CD4-positive, alpha-beta T cell (primary cell): Measurements from ENCODE around the gene SMYD3. TPM values are rescaled to one million over a fixed set of nuclear protein-coding genes. Genes with fewer than 3 reads are reported as not detected.

Source experiments
- ATAC-seq: fragments of 200-7000 bp; cut with Tn5 transposase; one replicate; pipeline ENCODE4 v1.10.0; 2022; ENCODE audit warnings: mild to moderate bottlenecking; ENCODE audit not compliant: poor library complexity
- CTCF ChIA-PET: fragments of 350-600 bp; sonication (Branson Sonifier 250); formaldehyde crosslinking; loops from one replicate; lab custom pipeline; 2021; ENCODE audit warnings: antibody characterized with exemption, inconsistent platforms; lab: Charles Lee
- POLR2A ChIA-PET: fragments of 350-600 bp; sonication (Branson Sonifier 250); formaldehyde crosslinking; loops from one replicate; lab custom pipeline; 2021; ENCODE audit warnings: antibody characterized with exemption, inconsistent platforms; lab: Charles Lee
- DNase-seq, 14 experiments: peaks; one replicate each; pipeline ENCODE4 v3.0.0-alpha.2; 2013 to 2020; ENCODE audit warnings: mixed read lengths in 2 of 14
- H3K27ac ChIP-seq, 2 donors: one replicate each; pipeline versions ENCODE4 v1.5.1 to v1.7.0; 2013; ENCODE audit warnings: low read length in 2 of 2, low read depth in 1 of 2, mild to moderate bottlenecking in 1 of 2
- H3K27me3 ChIP-seq, 2 experiments: 1 replicate in 1 of 2; 2 replicates in 1 of 2; pipeline versions ENCODE4 v1.6.1 to v1.7.0; 2013; ENCODE audit warnings: low read length in 2 of 2, control low read depth in 1 of 2, mild to moderate bottlenecking in 1 of 2, moderate library complexity in 1 of 2; ENCODE audit not compliant: insufficient read depth in 2 of 2, control insufficient read depth in 1 of 2
- H3K36me3 ChIP-seq: one replicate; pipeline ENCODE4 v1.6.1; 2013; ENCODE audit warnings: low read length, control low read depth; ENCODE audit not compliant: insufficient read depth
- H3K4me1 ChIP-seq: one replicate; pipeline ENCODE4 v1.6.1; 2013; ENCODE audit warnings: low read length, control low read depth; ENCODE audit not compliant: insufficient read depth
- H3K4me3 ChIP-seq: one replicate; pipeline ENCODE4 v1.5.1; 2013; ENCODE audit warnings: mild to moderate bottlenecking, low read length, moderate library complexity
- H3K9me3 ChIP-seq, 2 experiments: 1 replicate in 1 of 2; 2 replicates in 1 of 2; pipeline versions ENCODE4 v1.6.1 to v1.7.0; 2013; ENCODE audit warnings: low read length in 2 of 2, mild to moderate bottlenecking in 2 of 2, control low read depth in 1 of 2, moderate library complexity in 1 of 2; ENCODE audit not compliant: control insufficient read depth in 1 of 2, insufficient read depth in 1 of 2
- H3K27ac Mint-ChIP-seq: one replicate; pipeline ENCODE4 v1.8.0; 2020; ENCODE audit warnings: mixed read lengths
- H3K27me3 Mint-ChIP-seq: one replicate; pipeline ENCODE4 v1.8.0; 2021; ENCODE audit warnings: mixed read lengths
- H3K36me3 Mint-ChIP-seq: one replicate; pipeline ENCODE4 v1.8.0; 2021; ENCODE audit warnings: low read depth, mixed read lengths
- H3K4me1 Mint-ChIP-seq: one replicate; pipeline ENCODE4 v1.8.0; 2021; ENCODE audit warnings: low read depth, mixed read lengths
- H3K4me3 Mint-ChIP-seq: one replicate; pipeline ENCODE4 v1.8.0; 2020; ENCODE audit warnings: mild to moderate bottlenecking, mixed read lengths
- H3K9me3 Mint-ChIP-seq: one replicate; pipeline ENCODE4 v1.8.0; 2020; ENCODE audit warnings: mixed read lengths
- intact Hi-C, 2 experiments: fragments of 100-400 bp; cut with DNase I in 1 of 2; cut with micrococcal nuclease in 1 of 2; formaldehyde crosslinking; loops; one replicate each; pipeline versions ENCODE4 v1.15.1 to v1.9.0; 2023 to 2025; cut with DNase I, micrococcal nuclease
- total RNA-seq, 174 experiments: library from RNA in 2 of 174; stranded (reverse) in 2 of 174; gene quantifications; one replicate each; pipeline ENCODE4 v1.2.3 and lab custom pipeline; 2021 to 2026
- TF ChIP-seq, protein P1 (sequence below): fragments of 200-600 bp; IDR thresholded peaks from one replicate; pipeline ENCODE4 v1.8.0; 2022; ENCODE audit warnings: antibody characterized with exemption, mild to moderate bottlenecking

The SMYD3 gene
- total RNA-seq, 2 experiments from 2014 or later = 18.8 to 19.6 TPM

DNA sequence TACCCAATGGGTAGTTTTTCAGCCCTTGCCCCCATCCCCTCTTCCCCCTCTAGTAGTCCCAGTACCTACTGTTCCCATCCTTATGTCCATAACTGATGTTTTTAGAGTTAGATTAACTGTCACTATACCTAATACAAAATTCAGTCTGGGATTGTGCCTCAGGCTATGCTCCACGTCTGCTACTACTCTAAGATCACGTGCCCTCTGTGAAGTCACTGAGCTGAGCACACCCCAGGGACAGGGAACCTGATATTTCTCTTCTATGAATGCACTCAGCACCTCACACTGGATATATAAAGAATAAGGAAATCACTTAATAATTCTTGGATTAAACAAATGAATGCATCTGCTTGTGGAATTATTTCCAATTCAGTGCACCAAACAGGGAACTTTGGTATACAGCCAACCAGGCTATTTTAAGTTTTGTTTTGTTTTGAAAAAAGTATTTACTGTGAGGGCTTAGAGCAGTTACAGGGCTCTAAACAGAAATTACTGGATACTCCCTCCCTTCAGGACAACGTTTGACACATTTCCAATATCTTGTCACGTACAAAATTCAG lies 307.9 kb downstream of the SMYD3 start:
- no peak overlapping the region for H3K27ac Mint-ChIP-seq
- no peaks in the 10 kb centered on the region for H3K36me3 ChIP-seq
- H3K4me1 ChIP-seq = no peaks in the 10 kb centered on the region
- H3K27ac ChIP-seq = no peak overlapping the region
- no peaks in the 10 kb centered on the region for H3K4me1 Mint-ChIP-seq
- CTCF ChIA-PET = no interaction called here
- TF ChIP-seq, protein P1, sequence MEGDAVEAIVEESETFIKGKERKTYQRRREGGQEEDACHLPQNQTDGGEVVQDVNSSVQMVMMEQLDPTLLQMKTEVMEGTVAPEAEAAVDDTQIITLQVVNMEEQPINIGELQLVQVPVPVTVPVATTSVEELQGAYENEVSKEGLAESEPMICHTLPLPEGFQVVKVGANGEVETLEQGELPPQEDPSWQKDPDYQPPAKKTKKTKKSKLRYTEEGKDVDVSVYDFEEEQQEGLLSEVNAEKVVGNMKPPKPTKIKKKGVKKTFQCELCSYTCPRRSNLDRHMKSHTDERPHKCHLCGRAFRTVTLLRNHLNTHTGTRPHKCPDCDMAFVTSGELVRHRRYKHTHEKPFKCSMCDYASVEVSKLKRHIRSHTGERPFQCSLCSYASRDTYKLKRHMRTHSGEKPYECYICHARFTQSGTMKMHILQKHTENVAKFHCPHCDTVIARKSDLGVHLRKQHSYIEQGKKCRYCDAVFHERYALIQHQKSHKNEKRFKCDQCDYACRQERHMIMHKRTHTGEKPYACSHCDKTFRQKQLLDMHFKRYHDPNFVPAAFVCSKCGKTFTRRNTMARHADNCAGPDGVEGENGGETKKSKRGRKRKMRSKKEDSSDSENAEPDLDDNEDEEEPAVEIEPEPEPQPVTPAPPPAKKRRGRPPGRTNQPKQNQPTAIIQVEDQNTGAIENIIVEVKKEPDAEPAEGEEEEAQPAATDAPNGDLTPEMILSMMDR = no peak
- no peaks in the 10 kb centered on the region for H3K9me3 ChIP-seq
- no peaks in the 10 kb centered on the region for H3K27me3 Mint-ChIP-seq
- DNase-seq = no peak
- POLR2A ChIA-PET = no interaction called here
- H3K36me3 Mint-ChIP-seq = peaks cover 11% of the 10 kb centered on the region
- no peak overlapping the region for H3K4me3 Mint-ChIP-seq
- intact Hi-C loops = no loop called here
- H3K4me3 ChIP-seq = no peak overlapping the region
- H3K9me3 Mint-ChIP-seq = peaks cover 2% of the 10 kb centered on the region
- H3K27me3 ChIP-seq = no peaks in the 10 kb centered on the region
- no peak for ATAC-seq

GRCh38 chr1:246198115-246198816 lies 308.8 kb downstream of the SMYD3 start:
- no peaks in the 10 kb centered on the region for H3K9me3 ChIP-seq
- CTCF ChIA-PET = no interaction called here
- no peaks in the 10 kb centered on the region for H3K27me3 Mint-ChIP-seq
- intact Hi-C loops = no loop called here
- no peaks in the 10 kb centered on the region for H3K4me1 Mint-ChIP-seq
- H3K36me3 ChIP-seq = no peaks in the 10 kb centered on the region
- H3K4me1 ChIP-seq = no peaks in the 10 kb centered on the region
- no peaks in the 10 kb centered on the region for H3K27me3 ChIP-seq
- H3K27ac Mint-ChIP-seq = no peak overlapping the region
- no peak overlapping the region for H3K27ac ChIP-seq
- H3K4me3 Mint-ChIP-seq = no peak overlapping the region
- no peak overlapping the region for H3K4me3 ChIP-seq
- POLR2A ChIA-PET = no interaction called here
- peaks cover 16% of the 10 kb centered on the region for H3K36me3 Mint-ChIP-seq
- DNase-seq (no peak), ATAC-seq (no peak)
- TF ChIP-seq, protein P1 = no peak
- H3K9me3 Mint-ChIP-seq = peaks cover 2% of the 10 kb centered on the region

GRCh38 chr1:246197076-246197475 lies 310.0 kb downstream of the SMYD3 start:
- TF ChIP-seq, protein P1 = no peak
- peaks cover 17% of the 10 kb centered on the region for H3K36me3 Mint-ChIP-seq
- H3K4me3 Mint-ChIP-seq = no peak overlapping the region
- peaks cover 2% of the 10 kb centered on the region for H3K9me3 Mint-ChIP-seq
- intact Hi-C loops = no loop called here
- Histone ChIP-seq H3K4me3 (no peak overlapping the region), H3K27ac (no peak overlapping the region), H3K27me3 (no peaks in the 10 kb centered on the region), H3K9me3 (no peaks in the 10 kb centered on the region), H3K36me3 (no peaks in the 10 kb centered on the region), H3K4me1 (no peaks in the 10 kb centered on the region)
- no peaks in the 10 kb centered on the region for H3K27me3 Mint-ChIP-seq
- POLR2A ChIA-PET = no interaction called here
- H3K27ac Mint-ChIP-seq = no peak overlapping the region
- CTCF ChIA-PET = no interaction called here
- DNase-seq (no peak), ATAC-seq (no peak)
- no peaks in the 10 kb centered on the region for H3K4me1 Mint-ChIP-seq
